HG03025 (cell line): ENCODE results near the gene GUCA2B.

Source experiments
- ATAC-seq: cut with Tn5 transposase; IDR thresholded peaks from one replicate; pipeline ENCODE4 v1.9.1; 2021; ENCODE audit warnings: mild to moderate bottlenecking, moderate library complexity; ENCODE audit not compliant: unreplicated experiment, low FRiP score

Gene GUCA2B

DNA sequence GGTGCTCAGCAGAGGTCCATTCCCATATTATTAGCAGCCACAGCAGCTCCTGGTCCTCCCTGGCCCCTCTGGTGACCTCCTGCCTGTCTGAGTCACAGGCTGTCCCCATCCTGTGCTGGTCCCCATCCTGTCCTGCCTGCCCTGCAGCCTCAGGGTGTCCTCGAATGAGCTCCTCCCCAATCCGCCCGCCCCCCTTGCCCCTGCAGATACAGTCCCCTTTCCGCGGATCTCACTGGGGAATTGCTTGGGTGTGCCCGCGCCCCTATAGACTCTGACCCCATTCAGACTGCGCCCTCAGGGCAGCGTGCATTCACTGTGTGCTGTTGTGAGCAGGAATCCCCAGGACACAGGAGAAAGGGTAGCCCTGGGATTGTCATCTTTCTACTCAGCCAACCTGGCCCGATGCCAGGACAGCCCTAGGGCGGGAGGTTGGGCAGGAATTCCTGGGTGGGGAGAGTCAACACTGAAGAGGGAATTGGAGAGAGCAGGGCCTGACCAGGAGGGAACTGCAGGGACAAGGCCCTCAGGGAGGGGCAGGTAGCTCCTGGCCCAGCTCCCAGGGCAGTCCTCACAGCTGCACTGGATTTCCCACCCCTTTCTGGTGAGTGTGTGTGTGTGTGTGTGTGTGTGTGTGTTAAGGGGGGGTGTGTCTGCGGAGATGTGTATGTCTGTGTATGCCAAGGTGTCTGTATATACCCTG lies 12.5 kb downstream of the GUCA2B start:
- no peak for ATAC-seq

DNA sequence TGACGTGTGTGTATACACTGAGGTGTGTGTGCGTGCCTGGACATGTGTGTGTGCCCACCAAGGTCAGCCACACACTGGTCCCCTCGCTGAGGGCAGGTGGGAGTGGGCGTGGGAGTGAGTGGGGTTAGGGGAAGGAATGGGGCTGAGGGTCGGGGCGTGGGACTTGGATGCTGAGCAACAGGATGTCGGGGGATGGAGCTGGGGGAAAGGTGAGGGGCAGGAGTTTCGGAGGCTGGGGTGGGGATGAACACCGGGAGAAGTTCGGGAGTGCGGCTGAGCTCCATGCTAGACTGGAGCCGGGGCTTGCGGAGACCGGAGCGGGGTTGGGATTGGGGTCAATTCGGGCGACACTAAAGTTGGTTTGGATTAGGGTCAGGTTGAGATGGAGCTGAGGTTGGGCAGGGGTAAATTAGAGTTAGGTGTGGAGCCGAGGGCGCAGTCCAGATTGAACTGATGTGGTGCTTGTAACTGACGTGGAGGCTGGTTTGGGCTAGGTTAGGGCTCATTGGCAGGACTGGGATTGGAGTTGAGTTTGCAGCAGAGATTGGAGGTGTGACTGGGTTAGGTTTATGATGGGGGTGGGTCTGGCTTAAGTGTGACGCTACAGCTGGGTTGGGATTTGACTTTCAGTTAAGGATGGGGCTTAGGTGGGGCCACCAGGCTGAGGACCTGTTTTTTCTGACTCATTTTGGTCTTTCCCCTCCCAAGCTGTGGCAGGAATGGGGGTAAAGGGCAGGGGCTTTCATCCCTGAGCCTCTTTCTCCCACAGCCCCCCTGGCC lies 14.6 kb downstream of the GUCA2B start:
- no peak for ATAC-seq

GRCh38 chr1:42168391-42168670 lies 15.1 kb downstream of the GUCA2B start:
- ATAC-seq, result no peak

DNA sequence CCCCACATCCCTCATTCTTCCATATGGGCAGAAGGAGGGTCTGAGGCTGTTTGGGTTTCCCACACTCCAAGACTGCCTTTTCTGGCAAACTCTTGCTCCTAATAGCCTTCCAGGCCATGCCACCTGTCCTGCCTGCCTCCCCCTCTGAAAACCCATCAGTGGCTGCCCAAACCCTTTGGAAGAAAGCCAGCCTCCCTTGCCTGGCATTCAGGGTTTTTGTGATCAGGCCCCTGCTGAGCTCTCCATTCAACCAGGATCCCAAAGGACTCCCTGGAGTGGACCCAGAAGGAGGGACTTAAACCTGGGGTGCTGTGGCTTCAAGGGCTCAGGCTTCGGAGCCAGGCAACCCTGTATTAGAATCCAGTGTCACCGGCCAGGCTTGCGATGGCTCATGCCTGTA lies 15.6 kb downstream of the GUCA2B start:
- no peak for ATAC-seq

GRCh38 chr1:42170779-42171621 lies 17.8 kb downstream of the GUCA2B start:
- no peak for ATAC-seq

- no peak for ATAC-seq
These were observed 18.6 kb downstream of the GUCA2B start for GRCh38 chr1:42171679-42172266.

DNA sequence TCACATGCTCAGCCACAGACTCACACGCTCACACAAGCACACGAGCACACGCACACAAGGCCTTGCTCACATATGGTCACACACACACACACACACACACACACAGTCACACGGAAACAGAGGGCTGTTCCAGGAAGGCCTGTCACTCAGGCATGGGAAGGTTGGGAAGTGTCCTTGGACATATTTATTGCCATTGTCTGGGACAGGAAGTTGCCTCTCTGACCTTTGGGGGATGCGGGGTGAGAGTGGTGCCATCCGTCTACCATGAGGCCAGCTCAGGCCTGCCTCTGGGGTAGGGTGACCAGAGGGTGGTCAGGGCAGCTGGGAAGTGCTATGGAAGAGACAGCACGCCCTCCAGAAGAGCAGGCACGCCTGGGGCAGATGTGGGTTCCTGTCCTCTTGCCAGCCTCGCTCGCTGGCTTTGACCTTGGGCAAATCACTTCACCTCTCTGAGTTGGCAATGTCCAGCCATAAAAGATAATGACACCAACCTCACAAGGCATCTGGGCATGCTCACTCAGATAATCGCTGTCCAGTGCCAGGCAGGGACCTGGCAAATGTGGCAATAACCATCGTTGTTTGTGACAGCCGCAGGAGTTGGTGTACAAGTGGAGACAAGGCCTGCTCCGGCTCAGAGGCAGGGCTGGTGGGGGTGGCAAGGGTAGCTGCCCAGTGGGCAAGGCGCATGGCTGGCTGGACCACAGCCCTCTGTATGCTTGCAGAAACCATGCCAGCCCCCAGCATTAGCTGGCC lies 19.3 kb downstream of the GUCA2B start:
- no peak for ATAC-seq

DNA sequence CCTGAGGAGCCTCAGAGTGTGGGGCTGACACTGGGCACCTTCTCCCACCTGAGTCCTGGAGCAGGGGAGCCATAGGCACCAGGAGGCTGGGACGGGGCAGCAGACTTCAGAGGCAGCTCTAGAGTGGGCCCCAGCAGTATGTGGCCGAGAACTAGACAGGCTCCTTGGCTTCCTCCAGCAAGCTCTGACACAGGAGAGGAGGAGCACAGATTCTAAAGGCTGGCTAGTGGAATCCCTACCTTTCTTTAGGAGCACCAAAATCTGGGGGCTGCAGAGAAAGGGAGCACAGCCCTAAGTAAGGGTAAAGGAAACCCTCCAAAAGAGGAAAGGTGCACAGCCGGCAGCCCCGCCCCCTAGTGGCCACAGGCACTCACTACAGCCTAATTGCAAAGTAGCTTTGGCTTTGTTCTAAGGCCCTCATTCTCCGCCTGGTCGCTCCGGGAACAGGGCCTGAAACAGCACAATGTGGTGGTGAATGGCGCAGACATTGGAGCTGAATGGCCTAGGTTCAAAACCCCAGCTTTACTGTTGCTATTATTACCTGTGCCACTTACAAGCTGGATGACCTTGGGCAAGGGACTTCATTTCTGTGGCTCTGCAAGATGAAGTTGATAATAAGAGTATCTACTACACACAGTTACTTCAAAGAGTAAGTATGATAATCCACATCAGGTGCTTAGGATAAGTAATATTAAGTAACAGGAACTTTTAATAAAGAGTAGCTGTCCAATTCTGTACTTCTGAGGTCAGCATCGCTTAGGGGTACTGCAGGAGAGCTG lies 20.1 kb downstream of the GUCA2B start:
- ATAC-seq, result no peak

- ATAC-seq, result no peak
These were observed 20.9 kb downstream of the GUCA2B start for GRCh38 chr1:42173961-42174735.

GRCh38 chr1:42175314-42176054 lies 22.3 kb downstream of the GUCA2B start:
- no peak for ATAC-seq

DNA sequence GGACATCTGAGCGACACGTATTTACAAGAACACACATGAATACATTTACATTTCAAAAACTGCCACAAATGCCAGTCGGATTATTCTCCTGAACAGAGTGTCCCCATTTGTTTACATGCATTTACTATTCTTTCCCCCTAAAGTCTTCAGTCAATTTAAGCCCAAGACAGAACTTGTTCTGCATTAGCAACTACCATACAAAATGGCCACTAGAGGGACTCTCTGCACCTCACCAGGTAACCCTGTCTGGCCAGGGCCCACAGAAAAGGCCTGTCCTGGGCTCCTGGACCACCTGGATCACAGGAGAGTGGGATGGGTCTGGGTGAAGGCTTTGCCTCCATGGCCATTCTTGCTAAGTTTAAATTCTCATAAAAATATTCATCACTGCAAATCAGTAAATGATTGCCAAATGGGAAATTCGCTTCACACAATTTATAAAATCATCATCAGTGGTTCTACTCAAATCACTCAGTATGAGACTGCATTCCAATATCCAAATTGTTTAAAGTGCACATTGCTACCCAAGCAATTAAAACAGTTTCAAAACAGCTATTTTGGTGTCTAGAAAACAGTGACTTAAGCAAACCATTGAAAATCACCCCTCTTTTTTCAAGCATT lies 23.8 kb downstream of the GUCA2B start:
- ATAC-seq, result no peak

DNA sequence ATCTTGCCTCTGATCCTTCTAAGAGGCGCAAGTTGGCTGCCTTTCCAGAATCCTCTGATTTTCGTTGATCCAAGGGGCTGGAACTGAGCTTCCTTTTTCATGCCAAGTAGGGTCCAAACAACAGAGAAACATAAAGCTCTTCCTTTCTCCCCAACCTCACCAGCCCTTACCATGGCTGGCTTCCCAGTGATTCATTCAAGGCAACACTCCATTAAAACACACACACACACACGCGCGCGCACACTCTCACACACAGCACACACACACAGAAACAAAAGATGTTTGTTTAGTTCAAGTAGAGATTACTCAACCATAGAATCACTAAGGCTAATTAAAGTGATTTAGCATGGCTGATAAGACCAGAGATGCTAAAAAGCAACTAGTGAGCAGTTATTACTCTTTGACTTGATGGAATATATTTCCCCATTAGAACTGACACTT lies 24.4 kb downstream of the GUCA2B start:
- no peak for ATAC-seq

GRCh38 chr1:42178249-42178648 lies 25.0 kb downstream of the GUCA2B start:
- ATAC-seq, result no peak

DNA sequence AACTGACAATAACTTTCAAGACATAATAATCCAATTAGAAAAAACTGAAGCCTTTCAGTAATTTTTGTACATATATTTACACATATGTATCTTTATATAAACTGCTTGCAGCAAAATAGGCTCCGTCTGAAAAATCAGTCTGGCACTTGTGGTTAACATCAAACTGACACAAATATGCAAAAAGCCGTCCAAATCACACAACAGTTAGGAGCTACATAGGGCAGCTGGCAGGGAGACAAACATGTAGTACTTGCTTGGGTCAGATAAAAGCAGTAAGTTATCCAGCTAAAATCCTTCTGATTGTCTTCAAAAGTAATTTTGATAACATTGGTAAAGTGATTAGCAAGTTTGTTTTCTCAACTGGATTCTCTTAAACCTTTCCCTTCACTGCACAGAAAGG lies 26.1 kb downstream of the GUCA2B start:
- ATAC-seq, result no peak

DNA sequence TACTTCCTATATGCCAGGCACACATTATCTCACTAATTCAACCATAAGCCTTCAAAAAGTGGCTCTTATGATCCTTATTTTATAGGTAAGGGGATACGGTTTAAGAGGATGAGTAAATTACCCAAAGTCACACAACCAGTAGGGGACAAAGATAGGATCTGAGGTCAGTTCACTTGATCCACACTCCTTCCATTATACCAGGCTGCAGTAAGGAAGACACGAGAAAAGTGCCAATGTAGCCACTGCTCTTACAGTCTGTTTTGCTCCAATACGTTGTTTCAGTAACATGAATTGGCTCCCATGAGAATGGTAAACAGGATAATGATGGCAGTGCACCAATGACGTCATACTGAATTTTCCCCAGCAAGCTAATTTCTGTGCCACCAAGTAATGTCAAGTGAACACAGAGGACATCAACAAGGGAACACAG lies 26.7 kb downstream of the GUCA2B start:
- ATAC-seq, result no peak

DNA sequence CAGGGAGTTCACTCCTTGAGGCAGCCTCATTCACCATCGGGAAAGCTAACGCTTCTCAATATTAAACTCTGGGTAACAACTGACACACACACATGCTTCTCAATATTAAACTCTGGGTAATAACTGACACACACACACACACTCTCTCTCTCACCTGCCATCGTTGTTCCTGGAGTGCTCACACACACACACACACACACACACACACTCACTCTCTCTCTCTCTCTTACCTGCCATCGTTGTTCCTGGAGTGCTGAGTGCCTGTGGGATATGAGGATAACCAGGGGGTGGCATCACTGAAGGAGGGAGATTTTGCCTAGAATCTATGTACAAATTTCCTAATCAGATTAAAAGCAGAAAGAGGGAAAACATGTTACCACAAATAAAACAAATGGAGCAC lies 28.5 kb downstream of the GUCA2B start:
- ATAC-seq, result no peak

- no peak for ATAC-seq
These were observed 30.2 kb downstream of the GUCA2B start for GRCh38 chr1:42183210-42183956.
